HG03432 (cell line): ENCODE data around the gene GCN1.

Experiments used
- ATAC-seq: cut with Tn5 transposase; IDR thresholded peaks from one replicate; pipeline ENCODE4 v1.9.1; 2021; ENCODE audit warnings: mild to moderate bottlenecking, moderate library complexity; ENCODE audit not compliant: unreplicated experiment

The GCN1 gene

GRCh38 chr12:120186654-120187053, 7.9 kb downstream of the GCN1 start:
- ATAC-seq, result no peak

- ATAC-seq, result no peak
Measured at GRCh38 chr12:120183211-120183631, 11.3 kb downstream of the GCN1 start.

- no peak for ATAC-seq
Measured at GRCh38 chr12:120181991-120182631, 12.4 kb downstream of the GCN1 start.

- no peak for ATAC-seq
Measured at GRCh38 chr12:120180975-120181374, 13.5 kb downstream of the GCN1 start.

GRCh38 chr12:120175537-120175936, 19.0 kb downstream of the GCN1 start:
- no peak for ATAC-seq

GRCh38 chr12:120175062-120175461, 19.5 kb downstream of the GCN1 start:
- no peak for ATAC-seq

DNA sequence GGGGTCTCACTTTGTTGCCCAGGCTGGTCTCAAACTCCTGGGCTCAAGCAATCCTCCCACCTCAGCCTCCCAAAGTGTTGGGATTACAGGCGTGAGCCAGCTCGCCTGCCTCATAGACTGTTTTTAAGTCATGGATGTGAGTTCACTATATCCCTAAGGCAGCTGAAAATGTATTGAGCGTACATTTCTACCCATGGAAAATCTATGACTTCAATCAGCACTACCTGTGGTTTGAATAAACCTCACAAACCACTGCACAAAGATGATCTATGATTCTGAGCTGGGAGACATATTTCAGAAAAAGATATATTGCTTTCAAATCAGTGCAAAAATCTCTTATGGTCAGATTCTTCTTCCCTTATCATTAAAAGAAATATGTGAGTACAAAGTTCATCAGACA, 22.5 kb downstream of the GCN1 start:
- ATAC-seq, result no peak

DNA sequence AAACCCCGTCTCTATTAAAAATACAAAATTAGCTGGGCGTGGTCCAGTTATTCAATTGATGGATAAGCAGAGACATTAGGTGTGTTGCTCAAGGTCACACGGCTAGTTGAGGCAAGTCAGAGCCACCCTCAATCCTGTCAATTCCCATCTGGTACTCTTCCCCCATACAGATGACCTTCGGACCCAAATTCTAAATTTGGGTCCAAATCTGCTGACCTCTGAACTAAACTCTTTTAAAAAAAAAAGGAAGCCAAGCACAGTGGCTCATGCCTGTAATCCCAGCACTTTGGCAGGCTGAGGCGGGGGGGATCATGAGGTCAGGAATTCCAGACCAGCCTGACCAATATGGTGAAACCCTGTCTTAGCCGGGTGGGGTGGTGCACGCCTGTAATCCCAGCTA, 23.9 kb downstream of the GCN1 start:
- no peak for ATAC-seq

GRCh38 chr12:120169946-120170345, 24.6 kb downstream of the GCN1 start:
- ATAC-seq, result no peak

DNA sequence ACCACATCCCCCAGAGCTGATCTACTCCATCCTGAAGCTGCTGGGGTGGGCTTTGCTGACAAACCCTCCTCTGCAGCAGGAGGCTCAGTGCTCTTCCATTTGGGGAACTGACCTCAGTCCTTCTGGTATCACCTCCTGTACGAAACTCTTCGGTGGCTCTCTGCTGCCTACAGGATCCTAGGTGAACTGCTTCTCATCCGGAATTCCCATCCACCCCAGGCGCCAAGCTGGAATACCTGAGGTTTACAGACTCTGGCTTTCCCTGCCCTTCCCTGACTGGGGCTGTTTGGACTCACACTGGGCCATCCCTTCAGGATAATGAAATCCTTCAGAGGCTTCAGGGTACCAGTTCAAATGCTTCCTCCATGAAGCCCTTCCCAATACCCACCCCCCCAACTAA, 26.2 kb downstream of the GCN1 start:
- no peak for ATAC-seq

- no peak for ATAC-seq
Measured at GRCh38 chr12:120167529-120168095, 26.9 kb downstream of the GCN1 start.

DNA sequence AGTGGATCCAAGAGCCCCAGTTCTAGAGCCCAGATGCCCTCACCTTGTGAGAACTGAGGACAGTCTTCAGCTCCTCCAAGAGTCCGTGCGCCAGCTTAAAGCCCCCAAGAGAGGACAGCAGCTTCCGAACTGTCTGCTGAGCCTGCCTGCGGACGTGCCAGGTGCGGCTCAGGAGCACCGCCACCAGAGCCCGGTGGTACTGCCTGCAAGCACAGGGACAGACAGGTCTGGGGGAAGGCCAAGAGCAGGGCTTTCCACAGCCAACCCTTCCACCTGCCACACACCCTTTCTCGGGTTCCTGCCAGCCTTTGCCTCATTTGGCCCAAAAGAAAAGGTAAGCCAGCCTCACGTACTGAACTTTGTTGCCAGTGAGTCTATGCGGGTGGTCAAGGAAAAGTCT, 30.2 kb downstream of the GCN1 start:
- ATAC-seq, result no peak

DNA sequence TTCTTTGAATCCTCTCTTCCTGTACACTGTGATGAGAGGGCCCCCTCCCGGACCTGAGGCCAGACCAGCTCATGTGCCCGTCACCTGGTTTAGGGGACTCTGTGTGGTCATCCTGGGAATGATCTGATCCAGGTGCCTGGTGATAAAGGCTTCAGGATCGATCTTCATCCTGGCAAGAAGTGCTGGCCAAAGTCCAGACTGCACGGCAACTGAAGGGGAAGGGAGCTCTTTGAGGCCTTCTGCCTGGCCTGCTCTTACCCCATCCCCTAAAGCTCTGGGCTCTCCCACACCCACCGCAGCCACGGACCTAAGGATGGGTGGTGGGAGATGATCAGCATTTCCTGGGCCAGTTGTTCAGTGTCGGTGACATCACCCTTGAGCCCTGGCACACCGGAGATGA, 31.8 kb downstream of the GCN1 start:
- ATAC-seq, result no peak

DNA sequence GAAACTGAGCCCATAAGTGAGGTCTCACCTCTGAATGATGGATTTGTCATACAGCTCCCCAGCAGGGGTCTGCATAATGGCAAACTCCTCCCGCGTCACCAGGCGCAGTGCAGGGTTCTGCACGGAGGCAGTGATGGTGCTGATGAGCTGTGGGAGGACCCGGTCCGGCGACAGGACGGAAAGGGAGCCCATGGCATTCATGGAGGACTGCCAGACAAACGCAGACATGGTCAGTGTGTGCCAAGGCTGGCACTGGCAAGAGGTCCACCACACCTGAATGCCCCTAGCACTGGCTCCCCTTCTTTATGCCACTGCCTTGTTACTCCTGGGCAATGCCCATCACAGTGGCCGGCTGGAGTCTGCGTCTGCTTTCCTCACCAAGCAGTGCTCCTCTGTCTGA, 32.7 kb downstream of the GCN1 start:
- no peak for ATAC-seq

- ATAC-seq, result no peak
Measured at GRCh38 chr12:120159509-120160237, 34.8 kb downstream of the GCN1 start.

GRCh38 chr12:120158351-120158750, 36.2 kb downstream of the GCN1 start:
- ATAC-seq, result no peak

- ATAC-seq, result no peak
Measured at GRCh38 chr12:120157678-120158077, 36.8 kb downstream of the GCN1 start.

- ATAC-seq, result no peak
Measured at GRCh38 chr12:120156315-120157259, 37.9 kb downstream of the GCN1 start.

GRCh38 chr12:120155072-120155471, 39.4 kb downstream of the GCN1 start:
- ATAC-seq, result no peak

DNA sequence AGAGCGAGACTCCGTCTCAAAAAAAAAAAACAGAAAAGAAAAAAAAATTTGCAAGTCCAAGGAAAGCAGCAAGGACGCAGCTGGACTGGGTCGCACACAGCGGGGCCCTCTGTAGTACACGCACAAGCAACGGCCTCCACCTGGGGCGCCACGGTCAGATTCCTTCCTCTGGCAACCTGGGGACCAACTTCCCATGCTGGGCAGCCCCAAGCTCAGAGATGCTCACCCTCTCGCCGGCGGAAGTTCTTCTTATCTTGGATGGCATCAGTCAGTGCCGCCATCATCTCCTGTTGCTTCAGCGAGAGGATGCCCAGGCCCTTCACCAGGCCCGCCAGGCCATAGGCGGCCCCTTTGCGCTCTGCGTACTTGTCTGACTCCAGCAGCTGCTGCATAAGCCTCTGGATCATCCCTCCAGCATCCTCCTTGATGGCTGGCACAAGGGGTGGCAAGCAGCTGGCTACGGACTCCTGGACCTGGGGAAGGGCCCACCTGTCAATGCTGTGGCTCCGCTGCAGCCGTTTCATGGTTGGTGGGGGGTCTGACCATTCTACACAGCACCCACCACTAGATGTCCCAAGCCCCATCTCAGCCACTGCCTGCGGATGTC, 43.5 kb downstream of the GCN1 start:
- ATAC-seq, result no peak

GRCh38 chr12:120148011-120148410, 46.5 kb downstream of the GCN1 start:
- ATAC-seq, result no peak
